Mesendoderm (in vitro differentiated cells): ENCODE measurements around the gene ABCA2.
"Not testable (repeated sequence)": the region's sequence is repeated elsewhere in the genome, so short reads cannot be mapped to it uniquely, and the experiment has no call there.

Source experiments
- DNase-seq: peaks from one replicate; pipeline ENCODE4 v3.0.0; 2013
- H2AK5ac ChIP-seq: 2 replicates; pipeline ENCODE4 v1.6.1; 2013; ENCODE audit warnings: low read length, inconsistent platforms
- H2BK120ac ChIP-seq: 2 replicates; pipeline ENCODE4 v1.6.1; 2013; ENCODE audit warnings: low read depth, mild to moderate bottlenecking, low read length, moderate library complexity, mixed read lengths
- H2BK15ac ChIP-seq: replicated peaks from 2 replicates; pipeline ENCODE4 v1.6.1; 2013; ENCODE audit warnings: low read depth, mild to moderate bottlenecking, moderate library complexity
- H2BK5ac ChIP-seq: 2 replicates; pipeline ENCODE4 v1.6.1; 2013; ENCODE audit warnings: low read length, inconsistent platforms
- H3K18ac ChIP-seq: 2 replicates; pipeline ENCODE4 v1.6.1; 2013; ENCODE audit warnings: mild to moderate bottlenecking, low read length, mixed read lengths
- H3K23ac ChIP-seq: one replicate; pipeline ENCODE4 v1.6.1; 2013; ENCODE audit warnings: low read length
- H3K27ac ChIP-seq: 2 replicates; pipeline ENCODE4 v1.5.1; 2013; ENCODE audit warnings: low read depth, mild to moderate bottlenecking, inconsistent platforms, low read length, moderate library complexity
- H3K27me3 ChIP-seq: 2 replicates; pipeline ENCODE4 v1.6.1; 2013; ENCODE audit warnings: low read length, control low read depth, mild to moderate bottlenecking, inconsistent platforms; ENCODE audit not compliant: insufficient read depth, poor library complexity
- H3K36me3 ChIP-seq: 2 replicates; pipeline ENCODE4 v1.6.1; 2013; ENCODE audit warnings: low read length, inconsistent platforms; ENCODE audit not compliant: control insufficient read depth, insufficient read depth
- H3K4ac ChIP-seq: one replicate; pipeline ENCODE4 v1.6.1; 2013; ENCODE audit warnings: low read depth, mild to moderate bottlenecking, low read length, moderate library complexity
- H3K4me1 ChIP-seq: 2 replicates; pipeline ENCODE4 v1.6.1; 2013; ENCODE audit warnings: low read depth, low read length, inconsistent platforms; ENCODE audit not compliant: control insufficient read depth
- H3K4me2 ChIP-seq: 2 replicates; pipeline ENCODE4 v1.6.1; 2013; ENCODE audit warnings: low read length
- H3K4me3 ChIP-seq: 2 replicates; pipeline ENCODE4 v1.5.1; 2013; ENCODE audit warnings: mild to moderate bottlenecking, low read length
- H3K56ac ChIP-seq: one replicate; pipeline ENCODE4 v1.6.1; 2013; ENCODE audit warnings: low read length
- H3K79me1 ChIP-seq: 2 replicates; pipeline ENCODE4 v1.6.1; 2013; ENCODE audit warnings: low read length, inconsistent platforms
- H3K79me2 ChIP-seq: 2 replicates; pipeline ENCODE4 v1.6.1; 2013; ENCODE audit warnings: mild to moderate bottlenecking, low read length; ENCODE audit not compliant: control insufficient read depth, insufficient read depth
- H3K9ac ChIP-seq: 2 replicates; pipeline ENCODE4 v1.6.1; 2013; ENCODE audit warnings: low read length, inconsistent platforms
- H4K5ac ChIP-seq: one replicate; pipeline ENCODE4 v1.6.1; 2013; ENCODE audit warnings: low read length
- H4K8ac ChIP-seq: one replicate; pipeline ENCODE4 v1.6.1; 2013; ENCODE audit warnings: low read depth, mild to moderate bottlenecking, control low read depth, low read length, moderate library complexity
- WGBS: extraction: QIAGEN DNeasy Blood & Tissue Kit; methylation state at CpG from one replicate; pipeline ENCODE4 v1.1.7; 2013; ENCODE audit warnings: low lambda C conversion rate, missing lambda C conversion rate; ENCODE audit not compliant: insufficient coverage; ENCODE audit errors: extremely low coverage; 5-methylcytosine and 5-hydroxymethylcytosine counted together

Gene ABCA2

DNA sequence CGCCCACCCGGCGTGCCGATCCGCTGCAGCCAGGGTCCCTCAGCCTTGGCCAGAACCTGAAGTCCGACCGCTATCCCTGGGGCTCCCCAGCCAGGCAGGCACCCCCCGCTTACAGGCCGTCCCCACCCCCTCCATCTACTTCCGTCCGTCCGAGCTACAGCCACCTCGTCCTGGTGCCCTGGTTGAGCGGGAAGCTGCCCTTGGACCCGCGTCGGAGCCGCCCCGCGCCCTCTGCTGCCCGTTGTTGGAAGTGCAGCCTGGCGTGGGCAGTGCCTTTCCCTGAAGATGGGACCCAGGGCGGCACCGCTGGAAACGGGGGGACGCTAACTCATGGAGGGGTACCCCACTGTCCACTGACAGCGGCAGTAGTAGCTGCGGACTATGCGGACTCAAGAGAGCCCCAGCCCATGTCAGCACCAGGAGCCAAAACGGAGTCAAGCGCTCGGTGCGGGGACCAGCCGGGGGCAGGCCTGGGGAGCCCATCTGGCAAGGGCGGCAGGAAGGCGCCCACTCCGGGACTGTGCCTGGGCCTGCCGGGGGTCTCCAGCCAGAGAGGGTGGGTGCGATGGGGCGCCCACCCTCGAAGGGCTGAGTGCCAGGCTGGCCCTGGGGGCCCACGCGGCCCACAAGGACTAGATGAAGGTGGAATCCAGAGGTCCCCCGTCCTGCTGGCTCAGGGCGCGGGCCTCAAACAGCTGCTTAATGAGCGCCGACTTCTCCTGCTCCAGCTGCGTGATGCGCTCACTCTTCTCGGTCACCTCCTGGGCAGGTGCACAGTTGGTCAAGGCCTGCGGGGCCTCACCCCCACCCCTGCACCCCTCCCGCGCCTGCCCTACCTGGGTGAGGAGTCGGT is 36.2 kb upstream of the ABCA2 start:
- Histone ChIP-seq H2AK5ac (no peak overlapping the region), H2BK5ac (no peak overlapping the region), H3K23ac (no peak overlapping the region), H3K36me3 (no peaks in the 10 kb centered on the region), H3K4me3 (no peak overlapping the region), H2BK15ac (no peak overlapping the region), H3K79me1 (peaks cover 2% of the 10 kb centered on the region), H3K56ac (peak overlapping the region; percentile 34), H2BK120ac (no peak overlapping the region), H3K4me2 (no peak overlapping the region), H4K5ac (no peak overlapping the region), H3K4ac (no peak overlapping the region), H3K27me3 (no peaks in the 10 kb centered on the region), H3K18ac (no peak overlapping the region), H3K4me1 (no peaks in the 10 kb centered on the region), H4K8ac (no peak overlapping the region), H3K27ac (no peak overlapping the region), H3K79me2 (no peaks in the 10 kb centered on the region), H3K9ac (peak overlapping the region; percentile 38)
- WGBS = no CpG with 5 or more reads among the region's 55 CpGs
- no peak for DNase-seq

DNA sequence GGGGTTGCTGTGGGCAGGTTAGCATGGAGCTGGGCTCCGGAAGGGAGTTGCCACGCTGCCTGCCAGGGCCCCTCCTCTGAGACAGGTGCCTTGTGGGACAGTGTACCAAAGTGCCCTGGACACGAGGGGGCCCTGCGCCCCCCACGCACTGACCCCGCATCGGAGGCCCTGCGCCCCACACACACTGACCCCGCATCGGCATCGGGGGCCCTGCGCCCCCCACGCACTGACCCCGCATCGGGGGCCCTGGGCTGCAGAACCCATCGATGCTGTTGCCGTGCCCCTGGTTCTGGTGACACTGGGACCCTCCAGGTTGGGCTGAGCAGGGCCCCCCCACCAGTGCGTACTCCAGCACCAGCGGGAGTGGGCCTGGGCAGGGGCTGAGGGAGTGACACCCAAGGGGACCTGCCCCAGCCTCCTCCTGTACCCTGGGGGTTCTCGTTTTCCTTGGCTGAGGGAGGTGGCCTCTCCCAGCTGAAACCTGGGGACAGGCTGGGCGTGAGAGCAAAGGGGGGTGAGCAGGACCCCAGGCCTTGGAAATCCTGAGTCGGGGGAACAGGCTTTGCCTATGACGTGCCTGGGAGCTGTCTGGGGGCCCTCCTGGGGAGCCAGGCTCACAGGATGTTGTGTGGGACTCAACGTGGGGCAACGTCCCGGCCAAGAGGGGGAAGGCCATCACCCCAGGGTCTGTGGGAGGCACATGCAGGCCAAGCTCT is 35.4 kb upstream of the ABCA2 start:
- no peaks in the 10 kb centered on the region for H3K79me1 ChIP-seq
- no peak for DNase-seq
- H3K4ac ChIP-seq = no peak overlapping the region
- WGBS = no CpG with 5 or more reads among the region's 26 CpGs
- no peak overlapping the region for H2AK5ac ChIP-seq
- H3K4me1 ChIP-seq = no peaks in the 10 kb centered on the region
- H3K18ac ChIP-seq = no peak overlapping the region
- no peak overlapping the region for H2BK15ac ChIP-seq
- H2BK120ac ChIP-seq = no peak overlapping the region
- H4K8ac ChIP-seq = no peak overlapping the region
- no peak overlapping the region for H3K4me2 ChIP-seq
- H3K4me3 ChIP-seq = no peak overlapping the region
- no peak overlapping the region for H4K5ac ChIP-seq
- peak overlapping the region; percentile 34 for H3K56ac ChIP-seq
- H3K79me2 ChIP-seq = no peaks in the 10 kb centered on the region
- no peak overlapping the region for H3K23ac ChIP-seq
- H3K36me3 ChIP-seq = no peaks in the 10 kb centered on the region
- H3K27me3 ChIP-seq = no peaks in the 10 kb centered on the region
- H3K27ac ChIP-seq = no peak overlapping the region
- peak overlapping the region; percentile 38 for H3K9ac ChIP-seq
- H2BK5ac ChIP-seq = no peak overlapping the region

DNA sequence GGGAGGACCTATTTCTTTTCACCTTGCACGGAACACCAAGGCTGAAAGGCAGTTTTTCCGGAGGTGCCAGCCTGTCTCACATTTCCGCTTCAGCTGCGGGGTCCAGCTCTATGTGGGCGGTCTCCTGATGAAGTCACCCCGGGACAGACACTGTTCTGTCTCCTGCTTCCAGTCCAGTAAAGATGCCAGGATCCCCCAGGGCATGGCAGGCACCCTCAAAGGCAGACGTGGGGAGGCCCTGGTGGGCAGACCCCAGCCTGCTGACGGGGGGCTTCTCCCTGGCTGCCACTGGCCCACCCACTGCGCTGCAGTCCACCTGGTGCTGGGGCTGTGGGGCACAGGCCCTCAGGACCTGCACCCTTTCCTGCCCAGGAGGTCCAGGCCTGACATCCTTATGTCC is 34.8 kb upstream of the ABCA2 start:
- H2BK120ac ChIP-seq, H4K5ac ChIP-seq, H2AK5ac ChIP-seq, H3K79me1 ChIP-seq, H4K8ac ChIP-seq, H3K4ac ChIP-seq, DNase-seq, H3K56ac ChIP-seq, H2BK5ac ChIP-seq, H3K27ac ChIP-seq, H3K36me3 ChIP-seq, H3K9ac ChIP-seq, H3K79me2 ChIP-seq, H3K4me3 ChIP-seq, H3K18ac ChIP-seq, H3K4me1 ChIP-seq, H3K27me3 ChIP-seq, H3K23ac ChIP-seq, H2BK15ac ChIP-seq, H3K4me2 ChIP-seq: not testable (repeated sequence)
- WGBS = no CpG with 5 or more reads among the region's 9 CpGs

DNA sequence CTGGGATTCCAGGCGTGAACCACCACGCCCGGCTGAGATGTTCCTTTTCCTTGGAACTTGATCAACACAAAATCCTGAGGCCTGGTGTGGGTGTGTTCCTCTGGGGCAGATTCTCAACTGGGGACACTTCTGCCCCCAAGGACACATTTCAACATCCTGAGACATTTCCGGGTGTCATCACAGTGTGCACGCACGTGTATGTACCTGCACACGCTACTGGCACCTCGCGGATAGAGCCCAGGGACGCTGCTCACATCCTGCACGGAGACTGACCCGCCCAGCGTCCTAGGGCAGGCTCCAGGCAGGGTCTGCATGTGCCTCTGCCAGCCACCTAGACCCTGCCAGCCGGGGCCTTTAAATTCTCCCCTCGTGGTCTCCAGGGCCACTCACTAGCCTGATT is 34.3 kb upstream of the ABCA2 start:
- no peak overlapping the region for H3K4me2 ChIP-seq
- no peak overlapping the region for H2BK5ac ChIP-seq
- no peak for DNase-seq
- no peaks in the 10 kb centered on the region for H3K79me1 ChIP-seq
- H3K4me1 ChIP-seq = no peaks in the 10 kb centered on the region
- H2BK15ac ChIP-seq = no peak overlapping the region
- no peaks in the 10 kb centered on the region for H3K27me3 ChIP-seq
- no peak overlapping the region for H2BK120ac ChIP-seq
- H3K23ac ChIP-seq = no peak overlapping the region
- H3K9ac ChIP-seq = no peak overlapping the region
- no peak overlapping the region for H3K56ac ChIP-seq
- WGBS = no CpG with 5 or more reads among the region's 15 CpGs
- H3K27ac ChIP-seq = no peak overlapping the region
- H3K79me2 ChIP-seq = no peaks in the 10 kb centered on the region
- H3K18ac ChIP-seq = no peak overlapping the region
- no peak overlapping the region for H2AK5ac ChIP-seq
- no peaks in the 10 kb centered on the region for H3K36me3 ChIP-seq
- H4K8ac ChIP-seq = no peak overlapping the region
- H3K4ac ChIP-seq = no peak overlapping the region
- no peak overlapping the region for H4K5ac ChIP-seq
- no peak overlapping the region for H3K4me3 ChIP-seq

DNA sequence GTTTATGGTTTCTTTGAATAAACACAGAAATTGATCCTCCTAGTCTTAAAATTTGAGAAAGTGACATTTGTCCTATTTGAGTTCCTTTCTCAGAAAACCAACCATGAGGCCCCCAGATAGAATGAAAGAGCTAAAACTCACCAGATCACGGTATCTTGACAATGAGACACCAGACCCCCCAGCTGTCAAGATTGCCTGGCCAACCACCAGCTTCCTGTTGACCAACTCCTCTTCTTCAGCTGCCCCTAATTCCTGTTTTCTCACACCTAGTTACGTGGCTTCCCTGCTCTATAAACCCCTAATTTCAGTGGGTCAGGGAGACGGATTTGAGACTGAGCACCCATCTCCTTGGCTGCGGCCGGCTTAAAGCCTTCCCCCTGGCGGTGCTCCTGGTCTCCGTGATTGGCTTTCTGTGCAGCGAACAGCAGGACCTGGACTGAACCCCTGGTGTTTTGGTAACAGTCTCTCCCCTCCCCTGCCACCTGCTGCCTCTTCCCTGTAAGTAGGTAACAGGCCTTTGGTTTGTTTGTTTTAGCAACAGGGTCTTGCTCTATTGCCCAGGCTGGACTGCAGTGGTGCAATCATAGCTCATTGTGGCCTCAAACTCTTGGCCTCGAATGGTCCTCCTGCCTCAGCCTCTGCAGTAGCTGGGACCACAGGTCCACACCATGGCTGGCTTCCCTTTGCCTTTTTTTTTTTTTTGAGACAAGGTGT is 30.6 kb upstream of the ABCA2 start:
- Histone ChIP-seq H2BK15ac (no peak overlapping the region), H2BK120ac (no peak overlapping the region), H3K27me3 (peaks cover under 1% of the 10 kb centered on the region), H2BK5ac (no peak overlapping the region), H3K79me2 (no peaks in the 10 kb centered on the region), H3K36me3 (no peaks in the 10 kb centered on the region), H3K23ac (no peak overlapping the region), H4K8ac (no peak overlapping the region), H3K9ac (no peak overlapping the region), H3K4me2 (no peak overlapping the region), H3K4ac (no peak overlapping the region), H2AK5ac (no peak overlapping the region), H3K27ac (no peak overlapping the region), H3K79me1 (no peaks in the 10 kb centered on the region), H3K56ac (no peak overlapping the region), H3K18ac (no peak overlapping the region), H3K4me1 (peaks cover 2% of the 10 kb centered on the region), H4K5ac (no peak overlapping the region), H3K4me3 (no peak overlapping the region)
- WGBS = no CpG with 5 or more reads among the region's 9 CpGs
- DNase-seq = no peak
